H1 (cell line): ENCODE results near the gene ZNF681. TPM values are rescaled to one million over a fixed set of nuclear protein-coding genes. Genes with fewer than 3 reads are reported as not detected.
A peak's percentile ranks its signal among the peaks of the same experiment; 100 is the strongest.

ENCODE experiments used
- CTCF ChIA-PET: fragments of 300-600 bp; sonication (Branson Sonifier 250); formaldehyde crosslinking; loops from one replicate; lab custom pipeline; 2021; ENCODE audit not compliant: partially characterized antibody; lab: Charles Lee
- POLR2A ChIA-PET: fragments of 300-600 bp; sonication (Branson Sonifier 250); formaldehyde crosslinking; loops from one replicate; lab custom pipeline; 2021; ENCODE audit warnings: inconsistent platforms; ENCODE audit not compliant: partially characterized antibody; lab: Charles Lee
- DNase-seq, 2 experiments: peaks; one replicate each; pipeline versions ENCODE4 v3.0.0 to v3.0.0-alpha.2; 2010 to 2022; ENCODE audit warnings: low spot score in 2 of 2, low read depth in 1 of 2, mixed read lengths in 1 of 2
- FAIRE-seq: peaks from 2 replicates; lab custom pipeline; 2011; peaks lifted over from hg19 to GRCh38; lab: Jason Lieb, UNC
- H2AFZ ChIP-seq: 2 replicates; pipeline ENCODE4 v1.8.1; 2012; ENCODE audit warnings: low read length, inconsistent platforms
- H2AK5ac ChIP-seq: 2 replicates; pipeline ENCODE4 v1.6.1; 2013; ENCODE audit warnings: low read depth, low read length
- H2BK120ac ChIP-seq: replicated peaks from 2 replicates; pipeline ENCODE3; 2013; ENCODE audit warnings: low read depth, low read length, inconsistent platforms
- H2BK12ac ChIP-seq: 2 replicates; pipeline ENCODE4 v1.6.1; 2013; ENCODE audit warnings: low read depth, low read length
- H2BK15ac ChIP-seq: 2 replicates; pipeline ENCODE4 v1.6.1; 2013; ENCODE audit warnings: low read length
- H2BK20ac ChIP-seq: 2 replicates; pipeline ENCODE4 v1.6.1; 2013; ENCODE audit warnings: low read length
- H2BK5ac ChIP-seq: 2 replicates; pipeline ENCODE4 v1.6.1; 2013; ENCODE audit warnings: low read depth, low read length
- H3K14ac ChIP-seq: 2 replicates; pipeline ENCODE4 v1.6.1; 2013; ENCODE audit warnings: inconsistent platforms; ENCODE audit not compliant: insufficient read length
- H3K18ac ChIP-seq: 2 replicates; pipeline ENCODE4 v1.6.1; 2013; ENCODE audit warnings: low read length; ENCODE audit errors: extremely low read depth
- H3K23ac ChIP-seq: 2 replicates; pipeline ENCODE4 v1.6.1; 2013; ENCODE audit warnings: inconsistent platforms; ENCODE audit not compliant: insufficient read length
- H3K23me2 ChIP-seq: 2 replicates; pipeline ENCODE4 v1.6.1; 2013; ENCODE audit warnings: low read depth, low read length
- H3K27ac ChIP-seq: 2 replicates; pipeline ENCODE4 v1.6.1; 2011; ENCODE audit warnings: low read depth, low read length, inconsistent platforms
- H3K27me3 ChIP-seq, 4 experiments: replicated peaks in 1 of 4; 1 replicate in 1 of 4; 2 replicates in 3 of 4; pipeline versions ENCODE4 v1.6.1 to v1.8.1; 2011 to 2013; ENCODE audit warnings: low read length in 3 of 4, mild to moderate bottlenecking in 3 of 4, inconsistent platforms in 2 of 4, mixed read lengths in 2 of 4, moderate library complexity in 1 of 4; ENCODE audit not compliant: control insufficient read depth in 3 of 4, insufficient read depth in 3 of 4; ENCODE audit errors: extremely low read depth in 1 of 4
- H3K36me3 ChIP-seq, 4 experiments: 2 replicates each; pipeline versions ENCODE4 v1.6.1 to v1.8.1; 2011 to 2013; ENCODE audit warnings: mild to moderate bottlenecking in 4 of 4, low read length in 3 of 4, moderate library complexity in 2 of 4, control low read depth in 1 of 4, inconsistent platforms in 1 of 4; ENCODE audit not compliant: insufficient read depth in 4 of 4, control insufficient read depth in 2 of 4
- H3K4ac ChIP-seq: replicated peaks from 2 replicates; pipeline ENCODE3; 2013; ENCODE audit warnings: low read length, low read depth, mixed read lengths, inconsistent platforms; ENCODE audit not compliant: insufficient read length
- H3K4me1 ChIP-seq, 4 experiments: replicated peaks in 1 of 4; 1 replicate in 1 of 4; 2 replicates in 3 of 4; pipeline versions ENCODE4 v1.6.1 to v1.8.1; 2011 to 2013; ENCODE audit warnings: low read length in 3 of 4, inconsistent platforms in 2 of 4, mixed read lengths in 1 of 4; ENCODE audit not compliant: insufficient read depth in 4 of 4, control insufficient read depth in 3 of 4
- H3K4me2 ChIP-seq, 2 experiments: 2 replicates each; pipeline versions ENCODE4 v1.6.1 to v1.8.1; 2011 to 2013; ENCODE audit warnings: low read depth in 2 of 2, low read length in 2 of 2, control low read depth in 1 of 2, inconsistent platforms in 1 of 2, mild to moderate bottlenecking in 1 of 2; ENCODE audit not compliant: insufficient read depth in 1 of 2
- H3K4me3 ChIP-seq, 4 experiments: fragments of 200-600, 300-600 bp in 1 of 4; sonication (generic), shearing (Covaris generic), sonication (Bioruptor Twin) in 1 of 4; 2 replicates each; pipeline versions ENCODE4 v1.5.1 to v1.8.1; 2011 to 2016; ENCODE audit warnings: low read length in 4 of 4, low read depth in 3 of 4, control low read depth in 2 of 4, inconsistent platforms in 2 of 4, mild to moderate bottlenecking in 2 of 4, mixed read lengths in 1 of 4, moderate library complexity in 1 of 4; ENCODE audit not compliant: insufficient read depth in 2 of 4; ENCODE audit errors: extremely low read depth in 1 of 4
- H3K56ac ChIP-seq: replicated peaks from 2 replicates; pipeline ENCODE3; 2013; ENCODE audit warnings: low read depth, mild to moderate bottlenecking, mixed read lengths, low read length, inconsistent platforms; ENCODE audit not compliant: insufficient read length
- H3K79me1 ChIP-seq: 2 replicates; pipeline ENCODE4 v1.6.1; 2013; ENCODE audit warnings: low read depth, low read length, control low read depth
- H3K79me2 ChIP-seq, 2 experiments: 2 replicates each; pipeline versions ENCODE4 v1.6.1 to v1.8.1; 2012 to 2013; ENCODE audit warnings: low read length in 2 of 2, mild to moderate bottlenecking in 2 of 2, inconsistent platforms in 1 of 2; ENCODE audit not compliant: insufficient read depth in 2 of 2, control insufficient read depth in 1 of 2
- H3K9ac ChIP-seq, 4 experiments: replicated peaks in 1 of 4; 1 replicate in 1 of 4; 2 replicates in 3 of 4; pipeline versions ENCODE4 v1.6.1 to v1.8.1; 2011 to 2013; ENCODE audit warnings: low read depth in 3 of 4, low read length in 3 of 4, control low read depth in 2 of 4, mild to moderate bottlenecking in 2 of 4, moderate library complexity in 2 of 4, inconsistent platforms in 1 of 4; ENCODE audit errors: extremely low read depth in 1 of 4
- H3K9me3 ChIP-seq, 2 experiments: 2 replicates each; pipeline versions ENCODE4 v1.6.1 to v1.8.1; 2012 to 2013; ENCODE audit warnings: mild to moderate bottlenecking in 2 of 2, moderate library complexity in 2 of 2, control low read depth in 1 of 2, inconsistent platforms in 1 of 2, low read depth in 1 of 2, low read length in 1 of 2, mixed read lengths in 1 of 2; ENCODE audit not compliant: insufficient read depth in 2 of 2
- H4K20me1 ChIP-seq, 2 experiments: replicated peaks in 1 of 2; 2 replicates each; pipeline versions ENCODE3 to v1.8.1; 2011 to 2013; ENCODE audit warnings: inconsistent platforms in 2 of 2, low read length in 2 of 2, mild to moderate bottlenecking in 1 of 2; ENCODE audit not compliant: insufficient read depth in 2 of 2, control insufficient read depth in 1 of 2
- H4K5ac ChIP-seq: 2 replicates; pipeline ENCODE4 v1.6.1; 2013; ENCODE audit warnings: low read length, low read depth, mixed read lengths, inconsistent platforms; ENCODE audit not compliant: insufficient read length
- H4K8ac ChIP-seq: 2 replicates; pipeline ENCODE4 v1.8.0; 2013; ENCODE audit warnings: mild to moderate bottlenecking, moderate library complexity, low read length, inconsistent platforms; ENCODE audit not compliant: insufficient read depth; ENCODE audit errors: extremely low read depth
- H4K91ac ChIP-seq: replicated peaks from 2 replicates; pipeline ENCODE3; 2013; ENCODE audit warnings: low read length, mixed read lengths, inconsistent platforms; ENCODE audit not compliant: insufficient read length
- HDAC6 ChIP-seq: IDR thresholded peaks from one replicate; pipeline ENCODE4 v1.7.1; 2012; ENCODE audit warnings: low read depth, mild to moderate bottlenecking, inconsistent platforms, low read length, moderate library complexity
- WGBS, 2 experiments: shearing (Covaris generic) in 1 of 2; methylation state at CpG; one replicate each; pipeline versions ENCODE4 v1.1.6 to v1.1.7; 2013 to 2015; ENCODE audit warnings: low lambda C conversion rate in 2 of 2, mixed read lengths in 2 of 2, inconsistent platforms in 1 of 2, low coverage in 1 of 2, missing lambda C conversion rate in 1 of 2; ENCODE audit not compliant: insufficient replicate concordance in 2 of 2, insufficient coverage in 1 of 2, insufficient read length in 1 of 2; ENCODE audit errors: extremely low coverage in 1 of 2, missing lambda C conversion rate in 1 of 2; 5-methylcytosine and 5-hydroxymethylcytosine counted together
- polyA plus RNA-seq, 7 experiments: library from polyadenylated mRNA; depleted of rRNA in 3 of 7; stranded (reverse) in 5 of 7; unstranded in 2 of 7; fragments of >200 nt in 5 of 7; fragments of 200-250 nt in 2 of 7; gene quantifications; 1 replicate in 5 of 7; 2 replicates in 1 of 7; 4 replicates in 1 of 7; pipeline versions ENCODE4 v1.2.1 to v1.2.3, GENCODE V29; 2011 to 2013; ENCODE audit warnings: missing spikeins in 2 of 7, mixed read lengths in 2 of 7
- total RNA-seq: library from RNA; stranded (reverse); fragmentation: NEBNext Ultra II Directional; extraction: Animal tissue kit (Norgen Biotek cat#: 25700); gene quantifications from 2 replicates; pipeline ENCODE4 v1.2.1, GENCODE V29; 2021

The ZNF681 gene
- total and polyA plus RNA-seq, 2 of the 8 experiments (the other 6 are each of a cell fraction or from before 2014, with no cell fraction given), result 1.1 to 6.8 TPM

- H3K18ac ChIP-seq, result no peak overlapping the region
- H3K79me1 ChIP-seq, result no peaks in the 10 kb centered on the region
- H4K5ac ChIP-seq, result no peak overlapping the region
- no peak overlapping the region for H2AFZ ChIP-seq
- H3K4me2 ChIP-seq, result peak overlapping the region; percentile 28 to 62
- ChIA-PET CTCF (no interaction called here), POLR2A (interaction anchor here (1.1 to 1.2 kb wide), 3 partner anchors 20 to 315 kb away, joined by 3 read pairs; partner anchors contain the start of gene ZNF675)
- H3K14ac ChIP-seq, result no peak overlapping the region
- no peak overlapping the region for H4K91ac ChIP-seq
- no peaks in the 10 kb centered on the region for H3K36me3 ChIP-seq
- H3K4ac ChIP-seq, result no peak overlapping the region
- no peak overlapping the region for H3K9ac ChIP-seq
- no peaks in the 10 kb centered on the region for H3K79me2 ChIP-seq
- no peak overlapping the region for H3K56ac ChIP-seq
- H2BK15ac ChIP-seq, result no peak overlapping the region
- H3K27me3 ChIP-seq, result no peaks in the 10 kb centered on the region
- H4K8ac ChIP-seq, result no peak overlapping the region
- H3K9me3 ChIP-seq, result peaks cover 3 to 7% of the 10 kb centered on the region in 2 experiments; a peak in 1 of 4 replicates
- no peak overlapping the region for H2BK20ac ChIP-seq
- H2BK5ac ChIP-seq, result no peak overlapping the region
- FAIRE-seq, result no peak
- no peak for TF ChIP-seq HDAC6
- no peak for DNase-seq
- no peaks in the 10 kb centered on the region for H4K20me1 ChIP-seq
- no peak overlapping the region for H3K27ac ChIP-seq
- H3K4me3 ChIP-seq, result peak overlapping the region in 1 of 4 experiments; percentile 42; a peak in 2 of 8 replicates
- H3K23ac ChIP-seq, result no peak overlapping the region
- 38% methylated on average over 12 of the region's 12 CpGs; no CpG with 5 or more reads in 1 of the 2 experiments for WGBS, 2 experiments
- H2BK120ac ChIP-seq, result no peak overlapping the region
- H3K23me2 ChIP-seq, result no peaks in the 10 kb centered on the region; the same call in 1 of the 2 replicates
- peaks cover 0 to 2% (median 0%) of the 10 kb centered on the region in 4 experiments; a peak in 1 of 7 replicates for H3K4me1 ChIP-seq
- no peak overlapping the region for H2AK5ac ChIP-seq
- H2BK12ac ChIP-seq, result no peak overlapping the region
Measured at GRCh38 chr19:23718802-23719201, 39.9 kb downstream of the ZNF681 start.
